ENCODE data around the gene GNB1L. TPM values are rescaled to one million over a fixed set of nuclear protein-coding genes. Genes with fewer than 3 reads are reported as not detected.

Gene GNB1L
- total and polyA plus RNA-seq, 2 of the 13 experiments (the other 11 are each of a cell fraction or from before 2014, with no cell fraction given) = 2.5 to 7.4 TPM

- in situ Hi-C loops (cut with HindIII; ENCODE audit: extremely low pct_ligation_motif_present, low pct_unique_long_range_greater_than_20kb) = no loop called here
- Histone ChIP-seq H3K79me2 (ENCODE audit: insufficient read depth, low read length) (no peaks in the 10 kb centered on the region), H3K9ac (ENCODE audit: insufficient read depth, low read depth, low read length) (no peak overlapping the region), H3K4me1 (ENCODE audit: insufficient read depth, low read length) (no peaks in the 10 kb centered on the region), H4K20me1 (ENCODE audit: insufficient read depth, low read length) (no peaks in the 10 kb centered on the region), H3K9me3 (ENCODE audit: low read length) (no peaks in the 10 kb centered on the region), H3K27ac (ENCODE audit: extremely low read length, insufficient read depth, low read length) (no peak overlapping the region), H3K4me2 (ENCODE audit: low read depth, low read length) (no peak overlapping the region), H3K36me3 (replicated peaks in 1 of 2; ENCODE audit: control insufficient read depth in 1 of 2, insufficient read depth in 2 of 2, low read length in 2 of 2) (no peaks in the 10 kb centered on the region), H2AFZ (ENCODE audit: low read length) (no peak overlapping the region), H3K4me3 (replicated peaks in 1 of 3; ENCODE audit: insufficient read depth in 1 of 3, low read depth in 2 of 3, low read length in 3 of 3) (no peak overlapping the region), H3K27me3 (ENCODE audit: control insufficient read depth in 1 of 2, insufficient read depth in 2 of 2, low read length in 2 of 2) (no peaks in the 10 kb centered on the region)
- BruUV-seq (replicated peaks) = no TSS peak
- 0 out of 2 replicates have a peak, but pooled peaks have one; percentile 2 for TF ChIP-seq CHCHD3 (CRISPR knock-in tag; IDR thresholded peaks at IDR 0.05)
- no peak for TF ChIP-seq RFX5 (IDR thresholded peaks at IDR 0.05; ENCODE audit: low read depth, low read length)
- TF ChIP-seq ZBTB10 (CRISPR knock-in tag; IDR thresholded peaks at IDR 0.05; ENCODE audit: borderline replicate concordance) = no peak
- TF ChIP-seq NAIF1 (CRISPR knock-in tag; IDR thresholded peaks at IDR 0.05; ENCODE audit: borderline replicate concordance) = no peak
- TF ChIP-seq ZBTB39 (CRISPR knock-in tag; IDR thresholded peaks at IDR 0.05) = no peak
- no peak for TF ChIP-seq HMG20B (CRISPR knock-in tag; conservative IDR thresholded peaks at IDR 0.05)
- no peak for TF ChIP-seq NR3C1 (CRISPR knock-in tag; IDR thresholded peaks at IDR 0.05)
- POLR2A ChIA-PET = no interaction called here
- peak; percentile 12; the same call in 2 of the 3 replicates for ATAC-seq
- no peak for FAIRE-seq
- 83% methylated on average over 16 of the region's 18 CpGs for WGBS (ENCODE audit: low lambda C conversion rate)
- DNase-seq (ENCODE audit: low spot score) = no peak
- CTCF ChIA-PET (ENCODE audit: low intra/inter-chr PET ratio, low total read pairs) = interaction anchor here (1.7 to 2.1 kb wide), 2 partner anchors 71 to 109 kb away, joined by 7 to 12 read pairs; no protein-coding TSS in a partner anchor
- intact Hi-C loops (cut with micrococcal nuclease; ENCODE audit: unreplicated experiment) = loop anchor here (2.0 kb wide), 1 partner anchor 71 kb away; no protein-coding TSS in a partner anchor
Observed at GRCh38 chr22:19801340-19802000, 53.2 kb downstream of the GNB1L start.

Measured in HepG2 (cell line).